HG03039 (cell line): ENCODE results near the gene PSENEN.
"Not testable (repeated sequence)": the region's sequence is repeated elsewhere in the genome, so short reads cannot be mapped to it uniquely, and the experiment has no call there.

Experiments used
- ATAC-seq: cut with Tn5 transposase; IDR thresholded peaks from one replicate; pipeline ENCODE4 v1.9.1; 2021; ENCODE audit warnings: mild to moderate bottlenecking, moderate library complexity; ENCODE audit not compliant: unreplicated experiment

The PSENEN gene

DNA sequence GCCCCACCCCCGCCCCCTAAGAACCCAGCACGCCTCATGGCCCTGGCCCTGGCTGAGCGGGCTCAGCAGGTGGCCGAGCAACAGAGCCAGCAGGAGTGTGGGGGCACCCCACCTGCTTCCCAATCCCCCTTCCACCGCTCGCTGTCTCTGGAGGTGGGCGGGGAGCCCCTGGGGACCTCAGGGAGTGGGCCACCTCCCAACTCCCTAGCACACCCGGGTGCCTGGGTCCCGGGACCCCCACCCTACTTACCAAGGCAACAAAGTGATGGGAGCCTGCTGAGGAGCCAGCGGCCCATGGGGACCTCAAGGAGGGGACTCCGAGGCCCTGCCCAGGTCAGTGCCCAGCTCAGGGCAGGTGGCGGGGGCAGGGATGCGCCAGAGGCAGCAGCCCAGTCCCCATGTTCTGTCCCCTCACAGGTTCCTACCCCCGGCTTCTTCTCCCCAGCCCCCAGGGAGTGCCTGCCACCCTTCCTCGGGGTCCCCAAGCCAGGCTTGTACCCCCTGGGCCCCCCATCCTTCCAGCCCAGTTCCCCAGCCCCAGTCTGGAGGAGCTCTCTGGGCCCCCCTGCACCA is 41.9 kb downstream of the PSENEN start:
- no peak for ATAC-seq

DNA sequence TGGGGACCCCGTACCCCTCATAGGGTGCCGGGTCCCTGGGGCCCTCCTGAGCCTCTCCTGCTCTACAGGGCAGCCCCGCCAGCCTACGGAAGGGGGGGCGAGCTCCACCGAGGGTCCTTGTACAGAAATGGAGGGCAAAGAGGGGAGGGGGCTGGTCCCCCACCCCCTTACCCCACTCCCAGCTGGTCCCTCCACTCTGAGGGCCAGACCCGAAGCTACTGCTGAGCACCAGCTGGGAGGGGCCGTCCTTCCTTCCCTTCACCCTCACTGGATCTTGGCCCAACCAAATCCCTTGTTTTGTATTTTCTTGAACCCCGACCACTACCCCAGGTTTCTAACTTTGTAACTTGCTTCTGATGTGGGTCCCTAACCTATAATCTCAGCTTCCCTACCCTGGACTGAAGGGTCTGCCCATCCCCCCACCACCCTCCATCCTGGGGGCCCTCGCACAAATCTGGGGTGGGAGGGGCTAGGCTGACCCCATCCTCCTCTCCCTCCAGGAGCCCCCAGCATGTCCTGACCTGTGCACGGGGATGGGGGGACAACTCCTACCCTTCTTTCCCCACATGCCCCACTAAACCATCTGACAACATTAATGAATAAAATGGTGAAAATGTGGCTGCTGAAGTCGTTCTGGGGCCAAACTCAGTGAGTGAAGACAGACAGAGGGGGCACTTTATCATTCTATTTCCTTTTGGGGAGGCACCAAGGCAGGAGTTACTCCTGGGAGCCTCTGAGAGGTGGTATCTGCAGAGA is 42.9 kb downstream of the PSENEN start:
- ATAC-seq, result no peak

DNA sequence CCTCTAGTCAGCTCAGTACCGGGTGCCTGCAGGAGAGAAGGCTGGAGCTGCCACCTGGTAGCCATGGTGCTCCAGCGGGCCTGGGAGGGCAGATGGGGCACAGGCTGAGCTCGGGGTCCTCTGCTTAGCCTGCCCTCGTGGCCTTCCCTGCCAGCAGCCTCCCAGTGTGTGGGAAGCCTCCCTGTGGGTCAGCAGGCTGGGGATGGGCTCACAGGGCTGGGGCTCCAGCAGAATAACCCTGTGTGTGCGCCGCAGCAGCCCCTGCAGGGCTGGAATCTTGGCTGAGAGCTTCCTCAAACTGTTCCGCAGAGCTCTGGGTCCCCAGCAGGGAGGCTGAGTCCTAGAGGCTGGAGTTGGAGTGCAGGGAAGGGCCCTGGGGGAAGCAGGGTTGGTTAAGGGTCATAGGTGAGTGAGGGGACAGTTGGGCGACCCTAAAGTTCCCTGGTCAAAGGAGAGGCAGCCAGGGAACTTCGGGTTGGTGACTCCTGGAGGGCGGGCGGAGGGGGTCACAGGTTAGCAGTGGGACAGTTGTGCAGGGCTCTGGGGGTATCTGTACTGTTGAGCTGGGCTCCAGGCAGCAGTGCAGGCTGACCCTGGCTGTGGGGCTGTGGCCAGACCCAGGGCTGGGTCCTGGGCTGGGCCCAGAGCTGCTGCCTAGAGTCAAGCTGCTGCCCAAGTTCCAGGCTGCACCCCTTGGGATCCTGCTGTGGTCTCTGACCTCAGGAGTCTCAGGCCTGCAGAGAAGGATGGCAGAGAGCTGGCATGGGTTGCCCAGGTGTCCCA is 43.9 kb downstream of the PSENEN start:
- no peak for ATAC-seq

DNA sequence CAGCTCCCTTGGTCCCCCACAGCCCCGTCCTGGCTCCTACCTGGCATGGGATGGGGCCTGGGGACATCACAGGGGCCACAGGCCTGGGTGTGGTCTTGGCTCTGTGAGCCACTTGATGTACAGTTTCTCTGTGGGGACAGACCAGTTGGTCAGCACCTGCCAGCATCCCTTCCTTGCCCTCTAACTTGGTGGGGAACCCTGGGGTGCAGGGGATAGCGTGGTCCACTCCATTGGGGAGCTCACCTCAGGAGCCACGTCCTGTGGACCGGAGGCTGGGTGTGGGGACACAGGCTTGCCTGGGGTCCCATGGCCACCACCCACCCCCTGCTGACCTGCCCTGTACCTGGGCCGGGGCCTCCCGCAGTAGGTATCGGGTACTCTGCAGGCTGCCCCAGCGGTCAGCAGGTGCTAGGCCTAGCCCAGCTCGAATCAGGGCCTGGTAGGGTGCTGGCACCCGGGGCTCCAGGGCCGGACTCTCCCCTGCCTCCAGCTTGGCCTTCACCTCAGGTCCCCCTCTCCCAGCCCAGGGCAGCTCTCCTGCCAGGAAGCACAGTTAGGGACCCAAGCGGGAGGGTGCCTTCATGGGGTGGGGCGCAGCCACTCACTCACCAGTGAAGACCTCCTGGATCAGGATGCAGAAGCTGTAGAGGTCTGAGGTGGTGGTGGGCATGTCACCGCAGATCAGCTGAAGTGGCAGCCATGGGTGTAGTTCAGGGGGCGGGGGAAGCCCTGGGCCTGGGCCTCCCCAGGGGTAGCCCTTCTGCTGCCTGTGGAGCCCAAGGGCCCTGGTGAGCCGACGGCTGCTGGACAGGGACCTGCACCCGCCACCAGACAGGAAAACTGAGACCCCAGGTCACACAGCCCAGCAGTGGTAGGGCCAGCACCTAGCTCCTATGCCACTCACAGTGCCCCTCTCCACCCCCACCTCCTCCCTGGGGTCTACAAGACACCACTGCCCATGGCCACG is 44.8 kb downstream of the PSENEN start:
- ATAC-seq, result no peak

DNA sequence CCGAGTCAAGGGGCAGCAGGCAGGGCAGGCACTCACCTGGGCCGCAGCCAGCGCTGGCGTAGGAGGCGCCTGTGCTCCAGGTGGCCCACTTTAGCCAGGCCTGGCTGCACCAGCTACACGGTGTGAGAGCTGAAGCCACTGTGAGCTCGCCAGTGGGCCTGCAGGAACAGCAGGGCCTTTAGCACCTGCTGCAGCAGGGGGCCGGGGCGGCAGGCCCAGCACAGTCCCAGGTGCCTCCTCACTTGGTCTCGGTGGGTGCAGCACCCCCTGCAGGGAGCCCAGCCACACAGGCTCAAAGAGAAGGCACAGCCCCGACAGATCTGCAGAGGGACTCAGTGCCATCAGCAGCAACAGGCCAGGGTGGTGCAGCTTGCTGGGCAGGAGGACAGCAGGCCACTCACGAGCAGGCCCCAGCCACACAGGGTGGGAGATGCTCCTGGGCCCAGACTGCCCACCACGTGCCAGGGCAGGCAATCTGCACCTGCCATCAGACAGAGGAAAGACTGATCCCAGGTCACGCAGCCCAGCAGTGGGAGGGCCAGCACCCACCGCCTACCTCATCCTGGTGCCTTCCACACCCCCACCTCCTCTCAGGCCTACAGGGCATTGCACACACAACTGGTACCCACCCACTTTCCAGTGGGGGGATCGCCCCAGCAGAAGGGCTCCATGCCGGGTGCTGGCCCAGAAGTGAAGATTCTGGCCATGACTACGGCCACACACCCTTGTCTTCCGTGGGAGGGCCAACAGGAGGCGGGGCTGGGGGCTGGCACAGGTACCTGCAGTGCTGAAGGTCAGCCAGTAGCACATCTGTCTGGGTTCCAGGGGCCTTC is 45.7 kb downstream of the PSENEN start:
- ATAC-seq, result no peak

DNA sequence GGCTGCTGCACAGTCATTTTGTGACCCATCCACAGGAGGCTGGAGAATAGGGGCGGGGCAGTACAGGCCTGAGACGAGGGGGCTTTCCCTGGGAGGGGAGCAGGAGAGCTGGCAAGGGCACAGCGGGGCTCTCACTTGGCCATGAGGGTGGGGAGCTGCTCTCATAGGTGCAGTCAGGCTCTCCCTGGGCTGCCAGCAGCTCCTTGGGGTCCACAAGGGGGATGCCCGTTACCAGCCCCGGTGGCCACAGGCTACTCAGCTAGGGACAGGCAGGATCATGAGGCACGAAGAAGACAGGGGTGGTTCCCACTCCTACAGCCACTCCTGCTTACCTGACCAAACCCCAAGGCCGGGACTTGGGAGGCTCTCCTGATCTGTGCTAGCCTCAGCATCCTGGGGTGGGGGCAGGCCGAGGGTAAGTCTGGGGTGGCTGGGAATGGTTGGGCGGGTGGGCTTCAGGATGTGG is 46.4 kb downstream of the PSENEN start:
- ATAC-seq, result no peak

DNA sequence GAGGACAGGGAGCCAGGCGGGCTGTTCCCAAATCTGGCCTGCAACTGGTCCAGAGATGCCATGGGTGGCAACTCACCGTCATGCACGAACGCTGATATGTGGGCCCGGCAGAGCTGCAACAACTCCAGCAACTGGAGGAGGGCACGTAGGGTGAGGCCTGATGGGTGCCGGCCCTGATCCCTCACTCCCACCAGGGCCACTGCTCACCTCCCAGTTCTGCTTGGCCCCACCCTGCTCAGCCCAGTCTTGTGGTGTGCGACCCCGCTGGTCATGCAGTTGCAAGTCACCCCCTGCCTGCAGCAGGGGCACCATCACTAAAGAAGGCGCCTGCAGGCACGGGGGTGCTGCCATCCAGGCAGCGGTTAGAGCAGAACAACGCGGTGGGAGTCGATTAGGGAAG is 46.9 kb downstream of the PSENEN start:
- no peak for ATAC-seq

DNA sequence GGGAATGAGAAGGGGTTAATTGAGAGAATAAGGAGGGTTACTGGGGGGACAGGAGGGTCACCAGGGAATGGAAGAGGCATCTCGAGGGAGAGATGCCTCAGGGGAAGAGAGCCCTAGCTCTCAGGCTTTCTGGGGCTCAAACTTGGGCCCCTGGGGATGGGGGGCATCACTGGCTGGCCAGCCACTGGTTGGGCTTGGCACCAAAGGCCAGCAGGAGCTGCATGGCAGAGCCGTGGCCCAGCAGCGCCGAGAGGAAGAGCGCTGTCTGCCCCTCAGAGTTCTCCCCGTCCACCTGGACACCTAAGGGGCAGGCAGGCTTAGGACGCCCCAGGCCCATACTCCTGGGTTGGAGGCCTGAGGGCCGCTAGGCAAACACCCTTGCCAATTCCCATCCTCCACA is 47.4 kb downstream of the PSENEN start:
- ATAC-seq, result no peak

DNA sequence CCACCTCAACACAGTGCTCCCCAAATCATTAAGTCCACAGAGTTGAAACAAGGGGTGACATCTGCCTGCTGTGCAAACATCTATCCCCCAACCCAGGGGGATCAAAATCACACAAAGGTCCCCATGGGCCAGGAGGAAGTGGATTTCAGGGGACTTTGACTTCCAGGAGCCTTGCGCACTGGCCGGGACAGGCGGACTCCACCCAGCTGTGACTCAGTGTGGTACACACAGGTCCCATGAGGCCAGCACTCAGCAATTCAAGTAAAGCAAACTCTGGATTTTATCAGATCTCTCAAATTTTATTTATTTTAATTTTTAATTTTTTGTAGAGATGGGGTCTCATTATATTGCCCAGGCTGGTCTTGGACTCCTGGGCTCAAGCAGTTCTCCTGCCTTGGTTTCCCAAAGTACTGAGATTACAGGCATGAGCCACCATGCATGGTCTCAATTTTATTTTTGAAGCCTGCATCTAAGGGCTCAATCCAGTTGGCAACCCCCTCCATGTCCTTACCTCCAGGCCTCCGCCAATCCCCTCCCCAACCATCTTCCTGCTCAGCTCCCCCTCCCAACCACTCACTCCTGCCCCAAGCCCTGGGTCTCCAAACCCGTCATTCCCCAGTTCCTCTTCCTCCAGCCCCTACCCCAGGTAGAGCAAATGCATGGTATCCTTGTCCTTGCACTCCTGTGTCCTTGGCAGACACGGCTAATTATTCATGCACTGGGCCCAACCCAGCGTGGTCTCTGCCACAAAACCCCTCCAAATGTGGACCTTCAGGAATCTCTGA is 48.1 kb downstream of the PSENEN start:
- no peak for ATAC-seq

DNA sequence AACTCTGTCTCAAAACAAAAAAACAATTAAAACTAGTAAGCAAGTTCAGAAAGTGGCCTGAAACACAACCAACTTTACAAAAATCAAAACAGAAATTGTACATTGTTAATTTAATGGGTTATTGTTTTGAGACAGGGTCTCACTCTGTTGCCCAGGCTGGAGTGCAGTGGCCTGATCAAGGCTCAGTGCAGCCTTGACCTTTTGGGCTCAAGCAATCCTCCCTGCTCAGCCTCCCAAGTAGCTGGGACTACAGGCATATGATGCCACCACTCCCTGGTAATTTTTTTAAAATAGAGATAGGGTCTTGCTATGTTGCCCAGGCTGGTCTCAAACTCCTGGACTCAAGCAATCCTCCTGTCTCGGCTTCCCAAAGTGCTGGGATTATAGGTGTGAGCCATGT is 50.1 kb downstream of the PSENEN start:
- ATAC-seq, result not testable (repeated sequence)
